B cell (primary cell): ENCODE data around the gene SPOCK3.

ENCODE experiments used
- CTCF ChIP-seq: fragments of 200-600 bp; IDR thresholded peaks from one replicate; pipeline ENCODE4 v1.8.0; 2022; ENCODE audit warnings: antibody characterized with exemption, mild to moderate bottlenecking
- EZH2 ChIP-seq: IDR thresholded peaks from 2 replicates; pipeline ENCODE4 v1.6.1; 2012; ENCODE audit warnings: borderline replicate concordance, low read depth, mild to moderate bottlenecking, moderate library complexity, low read length; ENCODE audit not compliant: insufficient read depth, poor library complexity, severe bottlenecking

GRCh38 chr4:166930464-166930863 is 303.8 kb downstream of the SPOCK3 start:
- no peak for TF ChIP-seq CTCF
- no peak for TF ChIP-seq EZH2
